ENCODE measurements around the gene SLC35E4.
"Not testable (repeated sequence)": the region's sequence is repeated elsewhere in the genome, so short reads cannot be mapped to it uniquely, and the experiment has no call there.

The SLC35E4 gene

GRCh38 chr22:30635273-30636225, at the start of gene SLC35E4:
Gene SLC35E4, plus strand, starts transcription at chr22:30635781. Its CDS starts 670 bp downstream, at chr22:30636451.
- peak; percentile 98 for DNase-seq

- DNase-seq: no peak
These were observed 49.2 kb upstream of the SLC35E4 start for GRCh38 chr22:30586414-30586813.

GRCh38 chr22:30591191-30591587, 44.4 kb upstream of the SLC35E4 start:
- no peak for DNase-seq

GRCh38 chr22:30591588-30592359, 43.8 kb upstream of the SLC35E4 start, which contains the start of gene PES1:
Gene PES1, minus strand, starts transcription at chr22:30591910. Its CDS starts 77 bp downstream, at chr22:30591833.
- peak; percentile 96 for DNase-seq

- not testable (repeated sequence) for DNase-seq
These were observed 43.2 kb upstream of the SLC35E4 start for GRCh38 chr22:30592360-30592713.

- no peak for DNase-seq
These were observed 39.4 kb upstream of the SLC35E4 start for GRCh38 chr22:30596199-30596598.

GRCh38 chr22:30596886-30597285, 38.7 kb upstream of the SLC35E4 start:
- no peak for DNase-seq

- no peak for DNase-seq
These were observed 36.6 kb upstream of the SLC35E4 start for GRCh38 chr22:30598986-30599385.

- no peak for DNase-seq
These were observed 34.7 kb upstream of the SLC35E4 start for GRCh38 chr22:30600921-30601320.

- DNase-seq: no peak
These were observed 34.1 kb upstream of the SLC35E4 start for GRCh38 chr22:30601464-30601863.

- DNase-seq: peak; percentile 39
These were observed 33.5 kb upstream of the SLC35E4 start for GRCh38 chr22:30602049-30602448.

GRCh38 chr22:30603801-30604200, 31.8 kb upstream of the SLC35E4 start:
- DNase-seq: no peak

- DNase-seq: no peak
These were observed 30.9 kb upstream of the SLC35E4 start for GRCh38 chr22:30604723-30605122.

GRCh38 chr22:30605449-30606110, 30.0 kb upstream of the SLC35E4 start:
- DNase-seq: peak; percentile 54

- DNase-seq: peak; percentile 50
These were observed 28.9 kb upstream of the SLC35E4 start, which contains the start of gene TCN2 for GRCh38 chr22:30606455-30607299. Gene TCN2, plus strand, starts transcription at chr22:30607174. Its CDS starts 158 bp downstream, at chr22:30607332.

GRCh38 chr22:30607300-30607930, 28.2 kb upstream of the SLC35E4 start:
- no peak for DNase-seq

- no peak for DNase-seq
These were observed 27.6 kb upstream of the SLC35E4 start for GRCh38 chr22:30607939-30608338.

GRCh38 chr22:30609260-30610185, 26.1 kb upstream of the SLC35E4 start:
- DNase-seq: peak; percentile 78

GRCh38 chr22:30610299-30610698, 25.3 kb upstream of the SLC35E4 start:
- DNase-seq: no peak

- DNase-seq: no peak
These were observed 24.4 kb upstream of the SLC35E4 start for GRCh38 chr22:30611197-30611596.
